ENCODE measurements around the gene PRKN.

The PRKN gene

GRCh38 chr6:161924516-161925116 lies 803.0 kb downstream of the PRKN start:
- TF ChIP-seq GATA2 (IDR thresholded peaks at IDR 0.05; ENCODE audit: low read depth, low read length) (no peak), GATA3 (IDR thresholded peaks at IDR 0.05; ENCODE audit: low read depth, low read length) (no peak)

DNA sequence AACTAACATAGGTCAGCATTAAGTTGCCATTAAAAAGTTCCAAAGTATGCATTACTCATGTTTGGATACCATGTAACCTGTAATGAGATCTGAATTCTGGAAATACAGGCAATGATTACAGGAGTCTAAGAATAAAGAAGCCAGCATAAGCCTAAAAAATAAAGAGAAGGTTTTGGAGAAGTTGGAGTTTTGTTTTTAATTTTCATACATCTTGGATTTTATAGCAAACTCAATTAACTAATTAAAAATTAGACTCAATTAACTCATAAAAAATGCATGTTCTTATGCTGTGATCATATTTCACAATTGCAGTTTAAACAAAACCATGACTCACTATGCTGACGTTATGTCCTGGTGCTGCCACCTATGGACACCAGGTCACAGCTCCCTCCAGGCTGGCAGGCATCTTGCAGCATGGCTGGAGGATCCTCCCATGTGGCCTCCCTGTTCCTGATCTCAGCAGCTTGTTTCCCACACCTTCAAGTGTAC lies 804.9 kb downstream of the PRKN start:
- TF ChIP-seq GATA3 (IDR thresholded peaks at IDR 0.05; ENCODE audit: low read depth, low read length) (no peak), GATA2 (IDR thresholded peaks at IDR 0.05; ENCODE audit: low read depth, low read length) (no peak)

- TF ChIP-seq GATA3 (IDR thresholded peaks at IDR 0.05; ENCODE audit: low read depth, low read length) (no peak), GATA2 (IDR thresholded peaks at IDR 0.05; ENCODE audit: low read depth, low read length) (no peak)
These were observed 805.8 kb downstream of the PRKN start for GRCh38 chr6:161921602-161922395.

GRCh38 chr6:161919691-161920090 lies 807.9 kb downstream of the PRKN start:
- TF ChIP-seq GATA2 (IDR thresholded peaks at IDR 0.05; ENCODE audit: low read depth, low read length) = no peak

GRCh38 chr6:161918628-161919205 lies 808.8 kb downstream of the PRKN start:
- TF ChIP-seq GATA2 (IDR thresholded peaks at IDR 0.05; ENCODE audit: low read depth, low read length) (no peak), GATA3 (IDR thresholded peaks at IDR 0.05; ENCODE audit: low read depth, low read length) (no peak)

DNA sequence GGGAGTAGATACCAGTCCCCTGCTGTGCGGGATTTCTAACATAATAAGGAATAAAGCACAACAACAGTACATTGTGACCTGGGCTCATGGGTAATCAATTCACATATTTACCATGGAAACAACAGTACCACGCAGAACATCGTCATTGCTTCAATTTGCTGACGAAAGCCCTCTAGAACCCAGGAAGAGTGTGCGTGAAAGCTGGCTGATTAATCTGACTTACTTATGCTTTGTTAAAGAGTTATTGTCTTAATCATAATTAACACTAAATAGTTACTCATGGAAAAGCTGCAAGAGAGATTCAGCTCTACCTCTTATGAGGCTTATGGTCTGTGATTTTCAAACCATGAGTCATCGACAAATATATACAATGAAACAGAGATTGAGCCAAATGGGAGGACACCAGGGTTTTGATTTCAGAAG lies 809.4 kb downstream of the PRKN start:
- TF ChIP-seq GATA2 (IDR thresholded peaks at IDR 0.05; ENCODE audit: low read depth, low read length) (no peak), GATA3 (IDR thresholded peaks at IDR 0.05; ENCODE audit: low read depth, low read length) (no peak)

DNA sequence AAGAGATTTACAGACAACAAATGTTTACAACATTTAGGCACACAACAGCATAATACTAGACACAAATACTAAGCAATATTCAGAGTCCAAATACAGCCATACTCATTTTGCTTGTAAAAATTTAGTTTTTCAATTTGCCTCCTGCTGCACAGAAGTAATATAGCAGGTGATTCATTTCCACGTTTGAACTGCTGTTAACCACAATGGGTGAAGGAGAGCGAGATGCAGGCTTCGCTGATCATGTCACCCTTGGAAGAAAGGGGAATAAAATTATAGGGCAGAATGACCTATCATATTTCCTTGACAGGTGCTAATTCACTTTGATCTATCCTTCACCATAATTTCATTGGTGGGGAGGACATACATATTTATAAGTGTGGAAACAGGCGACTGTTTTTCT lies 809.9 kb downstream of the PRKN start:
- no peak for TF ChIP-seq GATA3 (IDR thresholded peaks at IDR 0.05; ENCODE audit: low read depth, low read length)
- no peak for TF ChIP-seq GATA2 (IDR thresholded peaks at IDR 0.05; ENCODE audit: low read depth, low read length)

GRCh38 chr6:161915456-161915964 lies 812.1 kb downstream of the PRKN start:
- TF ChIP-seq GATA2 (IDR thresholded peaks at IDR 0.05; ENCODE audit: low read depth, low read length) = no peak
- no peak for TF ChIP-seq GATA3 (IDR thresholded peaks at IDR 0.05; ENCODE audit: low read depth, low read length)

GRCh38 chr6:161908872-161909271 lies 818.7 kb downstream of the PRKN start:
- TF ChIP-seq GATA2 (IDR thresholded peaks at IDR 0.05; ENCODE audit: low read depth, low read length) (no peak), GATA3 (IDR thresholded peaks at IDR 0.05; ENCODE audit: low read depth, low read length) (no peak)

- no peak for TF ChIP-seq GATA2 (IDR thresholded peaks at IDR 0.05; ENCODE audit: low read depth, low read length)
- TF ChIP-seq GATA3 (IDR thresholded peaks at IDR 0.05; ENCODE audit: low read depth, low read length) = no peak
These were observed 821.0 kb downstream of the PRKN start for GRCh38 chr6:161906571-161906970.

DNA sequence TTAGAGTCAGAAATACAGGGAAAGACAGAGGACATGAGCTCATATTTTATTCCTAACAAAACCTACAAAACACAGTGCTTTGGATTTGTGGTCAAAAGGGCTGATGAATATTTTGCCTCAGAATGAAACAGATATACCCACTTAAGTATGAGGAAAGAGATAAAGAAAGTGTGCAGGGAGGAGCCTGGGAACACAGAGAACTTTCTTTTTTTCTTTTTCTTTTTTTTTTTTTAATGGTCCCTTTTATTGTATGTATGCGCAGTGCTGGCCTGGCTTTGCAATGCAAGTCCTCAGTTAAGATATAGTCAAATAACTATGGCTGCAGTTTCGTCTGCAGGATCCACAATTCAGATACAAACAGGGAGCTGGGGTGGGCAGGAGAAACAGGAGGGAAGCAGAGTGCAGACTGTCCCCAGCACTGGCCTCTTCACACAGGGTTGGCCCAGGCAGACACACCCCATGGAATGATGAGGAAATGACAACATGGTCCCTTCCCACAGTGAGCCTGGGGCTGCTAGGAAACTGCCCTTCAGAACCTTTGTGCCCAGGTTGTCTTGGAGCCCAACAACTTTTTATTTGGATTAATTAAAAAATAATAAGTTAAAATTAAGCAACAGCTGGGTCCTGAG lies 823.9 kb downstream of the PRKN start:
- TF ChIP-seq GATA3 (IDR thresholded peaks at IDR 0.05; ENCODE audit: low read depth, low read length) = no peak
- TF ChIP-seq GATA2 (IDR thresholded peaks at IDR 0.05; ENCODE audit: low read depth, low read length) = no peak

DNA sequence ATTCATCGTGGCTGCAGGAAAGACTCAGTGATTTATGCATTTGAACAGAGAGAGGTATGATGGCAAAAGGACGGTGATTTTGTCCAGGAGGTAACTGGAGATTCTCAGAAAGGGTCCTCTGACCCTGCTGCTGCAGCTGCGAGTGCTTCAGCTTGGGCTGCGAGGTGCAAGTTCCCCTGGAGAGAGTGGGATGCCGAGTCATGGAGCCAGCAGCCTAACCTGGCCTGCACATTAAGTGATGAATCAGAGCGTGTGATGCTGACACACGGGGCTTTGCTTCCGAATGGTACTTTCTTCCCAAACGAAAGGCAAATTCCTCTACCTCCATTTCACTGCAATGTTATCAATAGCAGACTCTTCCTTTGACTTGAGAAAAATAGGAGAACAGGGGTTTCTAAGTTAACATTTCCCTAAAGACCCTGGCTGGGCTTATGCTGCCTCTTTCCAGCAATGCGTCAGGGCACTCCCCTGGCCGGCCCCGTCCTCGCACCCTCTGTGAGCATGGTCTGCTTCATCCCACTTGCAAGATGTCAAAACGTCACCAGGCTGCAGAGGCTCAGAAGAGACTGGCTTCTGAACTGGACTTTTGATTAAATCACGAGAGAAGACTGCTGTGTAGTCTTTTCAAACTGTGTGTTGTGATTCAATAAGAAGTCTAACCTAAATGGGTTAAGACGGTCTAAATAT lies 825.7 kb downstream of the PRKN start:
- TF ChIP-seq GATA3 (IDR thresholded peaks at IDR 0.05; ENCODE audit: low read depth, low read length) (no peak), GATA2 (IDR thresholded peaks at IDR 0.05; ENCODE audit: low read depth, low read length) (no peak)

GRCh38 chr6:161894436-161894835 lies 833.1 kb downstream of the PRKN start:
- no peak for TF ChIP-seq GATA2 (IDR thresholded peaks at IDR 0.05; ENCODE audit: low read depth, low read length)
- no peak for TF ChIP-seq GATA3 (IDR thresholded peaks at IDR 0.05; ENCODE audit: low read depth, low read length)

DNA sequence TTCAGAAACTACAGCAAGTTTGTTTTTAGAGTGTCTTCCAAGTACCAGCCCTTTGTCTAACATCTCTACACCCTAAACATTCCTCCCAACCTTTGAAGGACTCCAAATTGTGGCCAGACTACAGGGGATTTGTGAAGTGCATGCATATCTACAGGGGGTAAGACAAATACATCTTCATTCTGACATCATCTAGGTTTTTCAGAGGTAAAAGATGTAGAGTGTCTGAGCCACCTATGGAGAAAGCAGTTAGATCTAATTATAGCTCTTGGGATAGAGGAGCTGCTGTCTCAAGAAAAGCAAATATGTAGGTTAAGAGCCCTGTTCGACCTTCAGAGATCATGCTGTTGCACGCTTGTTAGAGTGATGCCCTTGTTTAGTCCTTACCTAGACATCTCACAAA lies 836.0 kb downstream of the PRKN start:
- no peak for TF ChIP-seq GATA2 (IDR thresholded peaks at IDR 0.05; ENCODE audit: low read depth, low read length)
- no peak for TF ChIP-seq GATA3 (IDR thresholded peaks at IDR 0.05; ENCODE audit: low read depth, low read length)
